Activated CD4-positive, alpha-beta T cell treated with anti-CD3 and anti-CD28 coated beads, Interleukin-2, amount 50 U/mL, for 48 hours (primary cell): ENCODE data around the gene ACTL6A.
"Not testable (repeated sequence)": the region's sequence is repeated elsewhere in the genome, so short reads cannot be mapped to it uniquely, and the experiment has no call there.

Experiments
- DNase-seq, 2 experiments: peaks; one replicate each; pipeline ENCODE4 v3.0.0-alpha.2; 2020

Gene ACTL6A

DNA sequence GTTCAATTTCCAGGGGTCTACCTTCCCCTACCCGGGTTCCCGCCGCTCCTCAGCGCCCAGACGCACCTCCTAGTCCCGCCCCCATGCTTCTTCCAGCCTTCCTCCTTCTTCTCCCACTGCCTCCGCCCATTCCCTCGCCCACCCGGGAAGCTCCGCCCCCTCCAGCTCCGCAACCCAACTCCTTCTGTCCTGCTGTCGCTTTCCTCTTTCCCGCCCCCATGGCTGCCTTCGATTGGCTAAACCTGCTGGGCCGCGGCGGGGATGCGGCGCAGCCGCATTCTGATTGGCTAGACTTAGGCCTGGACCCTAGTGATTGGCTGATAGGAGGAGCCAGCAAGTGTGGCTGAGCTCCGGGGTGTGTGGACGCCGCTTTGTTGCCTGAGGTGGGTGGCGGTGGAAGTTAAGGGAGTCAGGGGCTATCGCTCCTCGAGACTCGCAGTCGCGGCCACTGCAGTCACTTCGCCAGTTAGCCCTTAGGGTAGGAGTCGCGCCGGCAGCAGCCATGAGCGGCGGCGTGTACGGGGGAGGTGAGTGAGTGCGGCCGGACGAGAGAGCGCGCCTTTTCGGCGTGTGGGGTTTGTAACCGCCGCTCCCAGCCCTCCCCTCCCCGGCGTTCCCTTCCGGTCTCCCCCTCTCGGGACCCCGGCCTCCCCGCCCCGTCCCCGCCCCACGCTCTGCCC, at the start of gene ACTL6A:
ACTL6A (plus strand) TSS at position 336 of the 680 bp plus-strand sequence; CDS start at position 503, 167 bp downstream.
- peak; percentile 100 for DNase-seq

DNA sequence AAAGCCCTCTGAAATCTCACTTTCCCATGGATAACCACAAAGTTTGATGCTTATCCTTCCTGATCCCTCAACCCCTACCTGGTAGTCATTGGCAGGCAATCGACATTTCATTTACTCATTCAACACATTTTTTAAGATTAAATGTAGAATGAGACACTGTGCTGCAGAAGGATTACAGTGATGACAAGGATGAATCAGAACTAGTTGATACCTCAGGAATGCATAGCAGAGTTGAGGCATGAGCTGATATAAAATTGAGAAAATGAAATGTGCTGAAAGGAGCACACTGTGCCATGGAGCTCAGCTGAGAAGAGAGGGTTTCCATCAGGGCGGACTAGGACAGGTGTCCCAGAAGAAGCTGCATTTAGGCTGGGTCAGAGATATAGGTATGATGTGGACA, 48.9 kb upstream of the ACTL6A start:
- DNase-seq = no peak

DNA sequence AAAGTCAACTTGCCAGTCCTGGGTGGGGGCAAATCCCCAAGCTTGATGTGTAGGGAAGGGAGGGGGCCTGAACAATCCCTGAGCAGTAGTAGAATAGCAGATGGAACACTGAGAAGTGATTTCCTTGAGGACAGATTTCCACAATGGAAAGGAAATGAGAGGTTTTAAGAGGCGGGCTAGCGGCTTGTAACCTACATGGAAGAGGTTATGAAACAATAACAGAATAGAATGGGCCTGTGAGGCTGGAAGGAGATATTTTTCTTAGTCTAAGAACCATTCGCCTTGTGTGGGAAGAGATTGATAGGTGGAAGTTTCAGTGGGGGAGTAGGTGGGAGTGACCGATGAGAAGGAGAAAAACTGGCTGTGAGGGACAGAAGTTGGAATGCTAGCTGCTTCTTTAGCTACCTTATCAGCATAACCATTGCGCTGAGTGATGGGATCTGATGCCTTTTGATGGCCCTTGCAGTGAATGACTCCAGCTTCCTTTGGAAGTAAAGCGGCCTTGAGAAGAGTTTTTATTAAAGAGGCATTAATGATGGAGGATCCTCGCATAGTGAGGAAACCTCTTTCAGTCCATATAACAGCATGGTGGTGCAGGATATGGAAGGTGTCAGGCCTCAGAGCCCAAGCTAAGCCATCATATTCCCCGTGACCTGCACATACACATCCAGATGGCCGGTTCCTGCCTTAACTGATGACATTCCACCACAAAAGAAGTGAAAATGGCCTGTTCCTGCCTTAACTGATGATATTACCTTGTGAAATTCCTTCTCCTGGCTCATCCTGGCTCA, 46.1 kb upstream of the ACTL6A start:
- DNase-seq = not testable (repeated sequence)

DNA sequence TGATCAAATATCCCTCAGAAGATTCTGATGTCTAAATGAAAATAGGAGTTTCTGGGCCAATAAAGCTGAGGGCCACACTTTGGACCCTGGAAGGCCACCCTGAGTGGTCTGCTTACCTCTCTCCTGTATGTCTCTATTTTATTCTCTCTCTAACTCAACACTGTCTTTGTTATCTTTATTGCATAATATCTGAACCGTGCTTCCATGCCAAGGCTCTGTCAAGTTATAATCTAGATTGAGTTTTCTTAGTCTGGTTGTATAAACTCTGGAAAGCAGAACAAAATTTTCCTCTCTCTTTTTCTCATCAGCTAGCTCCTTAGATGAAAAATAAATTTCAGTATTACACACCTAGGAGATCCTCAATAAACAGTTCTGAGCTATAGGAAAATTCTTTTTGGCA, 36.2 kb upstream of the ACTL6A start:
- DNase-seq = no peak

DNA sequence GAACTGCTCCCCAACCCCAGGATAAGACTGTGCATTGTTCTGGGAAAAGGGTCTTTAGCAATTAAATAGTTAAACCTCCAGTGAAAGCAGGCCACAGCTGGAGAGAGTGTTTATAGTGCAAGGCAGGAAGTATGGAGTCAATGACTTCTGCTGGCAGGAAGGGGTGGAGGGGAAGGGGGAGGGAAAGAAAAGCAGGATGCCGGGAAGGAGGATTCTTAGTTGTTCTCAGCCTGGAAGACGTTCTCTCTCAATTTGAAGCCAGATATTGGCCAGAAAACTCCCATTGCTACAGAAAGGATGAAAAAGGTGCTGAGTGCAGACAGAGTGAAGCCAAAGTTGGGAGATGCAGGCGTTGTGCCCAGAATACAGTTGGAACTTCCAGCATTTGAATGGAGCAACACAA, 35.7 kb upstream of the ACTL6A start:
- DNase-seq = no peak

DNA sequence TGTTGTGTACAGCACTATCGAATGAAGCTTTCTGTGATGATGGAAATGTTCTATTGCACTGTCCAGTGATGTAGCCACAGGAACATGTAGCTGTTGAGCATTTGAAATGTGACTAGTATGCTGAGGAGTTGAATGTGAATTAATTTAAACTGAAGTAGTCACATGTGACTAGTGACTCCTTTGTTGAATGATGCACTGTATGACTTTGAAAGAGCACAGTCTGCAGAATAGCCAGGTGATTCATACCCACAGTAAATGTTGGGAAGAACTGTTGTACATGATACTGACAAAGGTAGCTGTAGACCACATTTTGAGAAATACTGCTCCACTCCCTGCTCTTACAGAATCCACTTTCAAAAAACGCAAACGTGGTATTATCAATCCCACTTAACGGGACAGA, 34.0 kb upstream of the ACTL6A start:
- DNase-seq = no peak

DNA sequence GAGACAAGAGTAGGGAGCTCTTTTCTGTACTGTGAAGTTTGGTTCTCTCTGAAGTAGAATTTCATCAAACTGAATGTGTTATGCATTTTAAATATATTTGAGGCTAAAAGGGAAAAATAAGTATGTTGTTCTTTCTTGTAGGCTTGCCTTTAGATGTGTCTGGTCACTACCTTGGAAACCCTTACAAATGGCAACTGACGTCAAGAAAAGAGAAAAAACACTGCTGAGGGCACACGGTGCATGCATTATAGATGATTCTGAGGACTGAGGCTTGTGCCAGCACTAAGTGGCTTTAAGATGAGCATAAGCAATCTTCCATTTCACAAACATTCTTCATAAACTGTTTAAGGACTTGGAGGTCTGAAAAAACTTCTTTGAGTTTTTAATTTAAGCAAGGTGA, 31.1 kb upstream of the ACTL6A start:
- no peak for DNase-seq

DNA sequence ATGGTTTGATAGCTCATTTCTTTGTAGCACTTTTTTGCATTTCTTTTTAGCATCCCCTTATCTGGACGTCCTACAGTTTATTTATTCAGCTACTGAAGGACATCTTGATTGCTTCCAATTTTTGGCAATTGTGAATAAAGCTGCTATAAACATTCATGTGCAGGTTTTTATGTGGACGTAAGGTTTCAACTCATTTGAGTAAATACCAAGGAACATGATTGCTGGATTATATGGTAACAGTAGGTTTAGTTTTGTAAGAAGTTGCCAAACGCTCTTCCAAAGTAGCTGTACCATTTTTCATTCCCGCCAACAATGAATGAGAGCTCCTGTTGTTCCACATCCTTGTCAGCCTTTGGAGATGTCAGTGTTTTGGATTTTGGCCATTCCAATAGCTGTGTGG, 29.5 kb upstream of the ACTL6A start:
- DNase-seq = no peak

DNA sequence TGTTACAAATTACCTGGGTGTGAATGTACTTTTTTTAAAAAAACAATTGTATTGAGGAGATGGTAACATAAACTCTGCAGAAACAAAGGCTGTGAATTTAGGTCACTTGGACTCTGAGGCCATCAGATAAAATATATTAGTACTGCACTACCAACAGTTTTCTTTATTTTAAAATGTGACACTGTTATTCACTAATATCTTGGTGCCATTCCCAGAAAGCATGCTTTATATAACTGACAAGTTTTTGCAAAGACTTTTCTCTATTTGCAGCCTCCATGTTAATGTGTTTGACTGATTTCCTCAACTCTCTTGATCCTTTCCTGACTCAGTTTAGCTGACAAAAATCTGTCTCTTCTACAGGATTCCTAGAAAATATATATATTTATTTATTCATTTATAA, 26.5 kb upstream of the ACTL6A start:
- DNase-seq = no peak

DNA sequence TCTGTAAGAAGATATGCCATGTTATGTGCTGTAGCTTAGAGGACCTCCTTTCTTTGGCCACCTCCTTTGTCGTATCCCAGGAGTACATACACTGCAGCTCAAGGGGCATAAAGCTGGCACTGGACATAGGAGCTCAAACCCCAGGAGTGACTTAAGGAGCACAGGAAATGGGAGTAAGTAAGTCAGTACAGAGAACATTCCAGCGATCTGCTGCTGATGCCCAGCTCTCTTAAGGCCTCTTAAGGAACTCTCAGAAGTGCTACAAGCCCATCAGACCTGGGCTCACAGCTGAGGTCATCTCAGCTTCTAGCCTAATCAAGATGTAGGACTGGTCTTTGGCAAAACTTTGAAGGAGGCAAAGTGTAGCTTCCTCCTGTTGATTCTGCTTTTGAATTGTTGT, 21.6 kb upstream of the ACTL6A start:
- no peak for DNase-seq

DNA sequence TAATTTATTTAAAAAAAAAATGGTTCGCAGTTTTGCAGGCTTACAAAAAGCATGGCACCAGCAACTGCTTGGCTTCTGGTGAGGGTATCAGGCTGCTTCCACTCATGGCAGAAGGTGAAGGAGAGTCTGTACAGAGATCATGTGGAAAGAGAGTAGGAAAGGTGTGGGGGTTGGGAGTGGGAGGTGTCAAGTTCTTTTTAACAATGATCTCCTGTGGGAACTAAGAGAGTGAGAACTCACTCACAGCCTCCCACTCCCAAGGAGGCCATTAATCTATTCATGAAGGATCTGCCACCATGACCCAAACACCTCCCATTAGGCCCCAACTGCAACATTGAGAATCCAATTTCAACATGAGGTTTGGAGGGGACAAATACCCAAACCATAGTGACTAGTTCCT, 21.1 kb upstream of the ACTL6A start:
- no peak for DNase-seq

DNA sequence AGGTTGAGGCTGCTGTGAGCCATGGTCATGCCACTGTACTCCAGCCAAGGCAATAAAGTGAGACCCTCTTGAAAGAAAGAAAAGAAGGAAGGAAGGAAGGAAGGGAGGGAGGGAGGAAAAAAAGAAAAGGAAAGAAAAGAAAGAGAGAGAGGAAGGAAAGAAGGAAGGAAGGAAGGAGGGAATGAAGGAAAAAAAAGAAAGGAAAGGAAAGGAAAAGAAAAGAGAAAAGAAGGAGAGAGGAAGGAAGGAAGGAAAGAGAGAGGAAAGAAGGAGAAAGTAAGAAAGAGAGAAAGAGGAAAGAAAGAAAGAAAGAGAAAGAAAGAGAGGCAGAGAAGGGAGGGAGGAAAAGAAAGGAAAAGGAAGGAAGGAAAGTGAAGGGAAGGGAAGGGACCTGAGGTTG, 20.4 kb upstream of the ACTL6A start:
- DNase-seq = no peak

DNA sequence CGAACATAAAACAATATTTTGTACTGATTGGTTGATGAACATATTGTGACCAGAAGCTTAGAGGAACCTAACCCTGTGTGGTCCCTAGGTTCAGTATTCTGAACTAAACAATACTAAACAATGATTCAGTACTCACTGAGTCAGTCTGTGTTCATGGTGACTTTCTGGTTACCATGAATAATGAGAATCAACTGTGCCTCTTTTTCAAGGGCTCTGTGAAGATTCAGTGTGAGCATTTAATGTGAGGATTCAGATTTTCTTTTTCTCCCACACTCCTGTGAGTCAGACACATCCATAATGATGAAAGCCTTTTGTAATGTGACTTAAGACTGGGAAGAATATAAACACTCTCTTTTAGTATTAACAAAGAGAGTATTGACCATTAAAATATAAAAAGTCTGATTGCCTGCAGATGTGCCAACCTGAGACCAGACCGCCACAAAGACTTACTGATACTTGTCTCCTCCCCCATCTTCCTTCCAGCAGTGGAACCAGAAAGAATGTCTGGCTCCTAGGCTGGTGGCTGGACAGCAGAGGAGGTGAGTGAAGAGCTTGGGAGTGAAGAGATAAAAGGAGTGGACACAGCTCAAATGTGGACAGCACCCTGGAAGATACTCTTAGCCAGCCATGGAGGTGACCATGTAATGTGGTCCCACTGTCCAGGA, 17.6 kb upstream of the ACTL6A start:
- DNase-seq = no peak

DNA sequence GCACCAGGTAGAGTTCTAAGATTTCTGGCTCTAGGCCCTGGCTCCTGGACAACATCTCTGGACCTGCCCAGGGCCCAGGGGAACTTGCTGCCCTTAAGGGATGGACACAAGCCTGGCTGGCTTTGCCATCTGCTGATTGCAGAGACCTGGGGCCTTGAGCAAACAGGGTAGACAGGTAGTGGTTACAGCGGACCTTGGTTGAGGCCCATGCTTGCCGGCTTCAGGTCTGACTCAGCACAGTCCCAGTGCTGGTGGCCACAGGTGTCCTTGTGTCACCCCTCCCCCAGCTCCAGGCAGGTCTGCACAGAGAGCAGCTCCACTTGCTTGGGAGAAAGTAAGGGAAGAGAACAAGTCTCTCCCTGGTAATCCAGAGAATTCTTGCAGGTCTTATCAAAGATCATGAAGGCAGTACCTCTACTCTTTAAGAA, 15.9 kb upstream of the ACTL6A start:
- DNase-seq = no peak

DNA sequence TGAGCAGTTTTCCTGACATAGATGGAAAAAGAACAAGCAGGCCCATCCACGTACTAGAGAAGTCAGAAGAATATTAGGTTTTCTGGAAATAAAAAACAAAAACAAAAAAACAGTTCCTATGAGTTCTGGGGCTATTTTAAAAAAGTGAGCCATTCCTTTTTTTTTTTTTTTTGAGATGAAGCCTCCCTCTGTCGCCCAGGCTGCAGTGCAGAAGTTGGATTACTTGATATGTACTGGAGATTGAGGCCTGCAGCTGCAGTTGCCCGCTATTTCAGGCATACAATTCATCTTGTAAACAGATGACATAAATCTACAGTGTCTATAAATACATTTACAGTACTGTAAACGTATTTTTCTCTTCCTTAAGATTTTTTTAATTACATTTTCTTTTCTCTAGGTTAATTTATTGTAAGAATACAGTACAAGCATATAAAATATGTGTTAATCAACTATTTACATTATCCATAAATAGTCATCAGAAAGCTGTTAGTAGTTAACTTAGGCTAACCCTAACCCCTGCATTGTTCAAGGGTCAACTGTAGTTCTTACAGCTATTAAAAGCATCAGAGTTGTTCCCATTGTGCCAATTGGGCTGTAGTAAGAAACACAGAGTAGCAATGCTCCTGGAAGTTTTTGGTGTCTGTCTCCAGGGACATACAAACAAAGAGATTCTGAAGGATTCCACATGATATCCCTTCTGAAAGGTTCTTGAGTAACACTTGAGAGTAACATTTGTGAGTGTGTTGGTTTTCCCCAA, 11.2 kb upstream of the ACTL6A start:
- no peak for DNase-seq

DNA sequence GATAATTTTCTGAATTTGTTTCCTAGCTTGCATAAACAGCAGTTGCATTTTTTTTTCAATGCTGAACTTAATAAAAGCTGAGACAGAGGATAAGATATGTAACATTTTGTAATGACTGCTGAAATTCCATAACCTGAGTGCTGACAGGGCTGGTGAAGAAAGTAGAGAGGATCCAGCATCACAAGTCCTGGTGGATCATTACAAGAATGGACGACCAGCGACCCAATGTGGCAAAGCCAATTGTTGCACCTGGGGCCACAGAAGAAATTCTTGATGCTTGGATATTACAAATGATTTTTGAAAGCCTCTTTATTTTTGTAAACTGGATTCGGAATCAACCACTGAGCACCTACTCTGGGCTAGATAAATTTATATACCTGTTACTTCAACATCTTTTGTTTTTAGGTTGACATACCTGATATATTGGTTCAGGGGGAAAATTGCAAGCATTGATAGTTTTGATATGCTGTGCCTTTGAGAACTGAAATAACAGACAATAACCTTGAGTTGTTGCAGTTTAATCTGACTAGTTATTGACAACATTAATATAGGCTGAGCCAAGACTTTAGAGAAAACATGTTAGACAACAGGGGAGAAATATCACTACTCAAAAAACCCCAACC, 3.9 kb upstream of the ACTL6A start:
- DNase-seq = peak; percentile 55 to 63

DNA sequence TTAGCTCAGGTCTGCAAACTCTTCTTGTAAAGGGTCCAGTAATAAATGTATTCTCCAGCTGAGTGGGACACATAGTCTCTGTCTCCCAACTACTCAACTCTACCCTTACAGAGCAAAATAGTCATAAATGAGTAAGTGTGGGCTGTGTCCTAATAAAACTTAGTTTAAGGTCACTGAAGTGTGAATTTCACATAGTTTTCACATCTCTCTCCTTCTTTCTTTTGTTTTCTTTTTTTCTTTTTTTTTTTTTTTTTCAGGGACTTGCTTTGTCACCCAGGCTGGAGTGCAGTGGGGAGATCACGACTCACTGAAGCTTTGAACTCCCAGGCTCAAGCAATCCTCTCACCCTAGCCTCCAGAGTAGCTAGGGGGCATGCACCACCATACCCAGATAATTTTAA, 1.9 kb upstream of the ACTL6A start:
- no peak for DNase-seq

DNA sequence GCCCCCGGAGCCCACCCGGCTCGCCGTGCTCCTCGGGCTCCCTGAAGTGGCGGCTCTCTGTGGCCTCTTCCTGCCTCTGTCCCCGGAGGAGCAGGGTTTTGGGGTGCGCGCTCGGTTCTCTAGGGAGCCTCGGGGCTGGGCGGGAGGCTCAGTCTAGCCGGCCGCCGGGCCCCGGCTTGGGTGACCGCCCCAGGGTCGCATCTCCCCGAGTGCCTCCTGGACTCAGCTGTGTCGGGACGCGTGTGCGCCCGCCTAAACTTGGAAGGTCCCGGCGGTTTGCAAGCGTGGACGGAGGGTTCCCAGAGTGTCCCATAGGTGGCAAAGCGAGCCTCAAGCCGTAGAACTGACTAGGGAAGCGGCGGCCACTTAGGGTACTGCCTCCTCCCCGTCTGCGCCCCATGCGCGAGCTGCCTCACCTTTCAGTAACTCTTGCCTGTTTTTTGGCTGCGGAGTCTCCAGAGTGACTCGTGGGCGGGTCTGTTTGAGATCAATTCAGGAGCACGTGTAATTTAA, 601 bp downstream of the ACTL6A start:
- DNase-seq = peak; percentile 72 to 80

DNA sequence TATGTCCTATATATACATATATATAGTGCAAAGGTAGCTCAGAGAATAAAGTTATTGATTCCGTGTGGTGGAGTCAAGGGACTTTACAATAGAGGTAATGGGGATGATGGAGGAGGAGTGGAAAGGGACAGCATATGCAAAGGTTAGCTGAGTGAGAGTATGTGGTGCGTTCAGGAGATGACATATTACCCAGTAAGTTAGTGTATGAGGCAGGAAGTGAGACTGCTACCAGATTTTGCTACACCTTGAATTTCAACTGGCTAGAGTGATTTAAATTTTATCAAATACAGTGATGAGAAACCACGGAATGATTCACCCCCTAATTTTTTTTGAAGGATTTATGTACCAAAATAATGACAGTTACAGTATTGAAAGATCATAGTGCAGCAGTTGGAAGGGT, 2.8 kb downstream of the ACTL6A start:
- no peak for DNase-seq

DNA sequence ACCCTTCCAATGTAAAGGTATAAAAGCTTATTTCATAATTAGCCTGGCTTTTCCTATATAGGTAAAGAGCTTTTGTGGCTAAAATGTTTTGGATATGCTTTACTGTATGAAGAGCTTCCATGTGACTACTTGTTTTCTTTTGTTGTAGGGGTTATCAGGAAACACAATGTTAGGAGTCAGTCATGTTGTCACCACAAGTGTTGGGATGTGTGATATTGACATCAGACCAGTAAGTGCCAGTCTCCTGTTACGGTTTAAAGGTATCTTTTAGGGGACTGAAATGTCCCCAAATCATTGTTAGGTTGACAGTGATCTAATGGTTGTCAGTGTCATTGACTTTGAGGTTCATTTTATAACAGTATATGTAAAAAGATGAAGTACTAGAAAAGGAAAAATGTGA, 18.3 kb downstream of the ACTL6A start:
- DNase-seq = no peak

DNA sequence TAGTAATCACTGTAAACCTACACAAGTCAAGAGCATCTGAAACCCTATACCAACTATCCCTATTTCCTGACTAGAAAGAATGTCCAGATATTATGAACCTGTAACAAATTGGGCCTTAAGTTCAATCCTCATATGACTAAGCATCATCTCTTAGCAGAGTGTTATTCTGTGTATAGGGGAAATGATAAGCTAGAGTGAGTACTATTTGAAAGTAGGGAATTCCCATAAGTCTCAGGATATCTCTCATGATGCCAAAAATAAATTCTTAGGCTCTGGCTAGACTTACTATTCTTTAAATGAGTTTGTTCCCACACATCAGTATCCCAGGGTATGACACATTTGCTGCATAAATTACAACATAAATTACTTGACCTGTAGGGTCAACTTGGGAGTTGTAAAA, 26.4 kb downstream of the ACTL6A start:
- DNase-seq = no peak

DNA sequence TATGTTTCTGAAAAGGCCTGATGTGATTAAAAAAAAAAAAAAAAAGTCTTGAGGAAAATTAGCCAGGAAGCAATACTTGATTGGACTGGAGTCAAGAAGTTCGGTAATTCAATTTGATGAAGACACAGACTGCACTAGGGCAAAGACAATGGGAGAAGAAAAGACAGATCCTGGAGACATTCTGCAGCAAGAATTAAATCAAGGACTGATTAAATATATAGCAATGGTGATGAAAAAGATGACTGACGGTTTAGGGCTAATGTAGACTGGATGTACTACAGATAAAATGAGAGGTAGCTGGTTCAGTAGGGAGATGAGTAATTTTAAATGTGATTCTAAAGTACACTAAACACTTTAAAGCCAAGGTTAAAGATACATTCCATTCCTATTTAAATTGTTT, 27.9 kb downstream of the ACTL6A start:
- no peak for DNase-seq

DNA sequence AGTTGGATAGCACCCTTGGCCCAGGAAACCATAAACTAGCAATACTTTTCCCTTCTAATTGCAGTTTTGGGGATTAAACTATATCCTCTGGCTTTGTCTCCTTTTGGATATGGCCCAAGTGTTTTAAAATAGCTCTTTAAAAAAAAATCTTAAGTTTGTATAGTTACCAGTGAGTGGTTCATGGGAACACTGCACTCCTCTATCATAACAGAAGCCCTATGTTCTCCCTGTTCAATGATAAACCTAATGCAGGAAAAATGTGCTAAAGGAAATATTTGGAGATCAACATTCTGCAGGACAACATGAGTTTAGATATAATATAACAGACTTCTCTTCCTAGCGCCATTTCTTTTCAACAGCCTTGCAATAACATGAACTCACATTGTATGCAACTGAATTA, 28.6 kb downstream of the ACTL6A start:
- DNase-seq = no peak
